Astrocyte (in vitro differentiated cells and primary cell): ENCODE data around the gene AATK.

ENCODE experiments used
- EZH2 ChIP-seq: IDR thresholded peaks from 2 replicates; pipeline ENCODE4 v1.6.1; 2012; ENCODE audit warnings: mild to moderate bottlenecking, low read length, inconsistent platforms; ENCODE audit not compliant: insufficient read depth
- TF ChIP-seq, protein P1 (sequence below): IDR thresholded peaks from 2 replicates; pipeline ENCODE4 v1.5.1; 2011; ENCODE audit warnings: low read depth, mild to moderate bottlenecking, inconsistent platforms, low read length, moderate library complexity; ENCODE audit not compliant: insufficient read depth

DNA sequence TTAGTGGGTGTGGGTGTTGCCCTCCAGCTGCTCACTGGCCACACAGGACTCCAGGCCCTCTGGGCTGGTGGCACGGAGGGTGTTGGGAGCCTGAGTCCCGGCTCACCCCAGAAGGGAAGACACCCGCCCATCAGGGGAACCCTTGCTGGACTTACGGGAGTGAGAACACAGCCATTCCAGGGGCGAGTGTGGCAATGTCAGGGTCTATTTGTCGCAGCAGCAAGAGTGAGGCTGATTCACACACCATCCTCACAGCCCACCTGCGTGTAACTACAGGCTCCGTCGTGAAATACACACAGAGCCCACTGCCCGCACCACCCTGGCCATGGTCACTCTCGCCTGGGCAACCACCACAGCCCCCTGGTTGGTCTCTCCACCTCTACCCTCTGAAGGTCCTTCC is 17.8 kb upstream of the AATK start:
- TF ChIP-seq, protein P1, sequence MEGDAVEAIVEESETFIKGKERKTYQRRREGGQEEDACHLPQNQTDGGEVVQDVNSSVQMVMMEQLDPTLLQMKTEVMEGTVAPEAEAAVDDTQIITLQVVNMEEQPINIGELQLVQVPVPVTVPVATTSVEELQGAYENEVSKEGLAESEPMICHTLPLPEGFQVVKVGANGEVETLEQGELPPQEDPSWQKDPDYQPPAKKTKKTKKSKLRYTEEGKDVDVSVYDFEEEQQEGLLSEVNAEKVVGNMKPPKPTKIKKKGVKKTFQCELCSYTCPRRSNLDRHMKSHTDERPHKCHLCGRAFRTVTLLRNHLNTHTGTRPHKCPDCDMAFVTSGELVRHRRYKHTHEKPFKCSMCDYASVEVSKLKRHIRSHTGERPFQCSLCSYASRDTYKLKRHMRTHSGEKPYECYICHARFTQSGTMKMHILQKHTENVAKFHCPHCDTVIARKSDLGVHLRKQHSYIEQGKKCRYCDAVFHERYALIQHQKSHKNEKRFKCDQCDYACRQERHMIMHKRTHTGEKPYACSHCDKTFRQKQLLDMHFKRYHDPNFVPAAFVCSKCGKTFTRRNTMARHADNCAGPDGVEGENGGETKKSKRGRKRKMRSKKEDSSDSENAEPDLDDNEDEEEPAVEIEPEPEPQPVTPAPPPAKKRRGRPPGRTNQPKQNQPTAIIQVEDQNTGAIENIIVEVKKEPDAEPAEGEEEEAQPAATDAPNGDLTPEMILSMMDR, result no peak
- TF ChIP-seq EZH2, result no peak
